HG03045 (cell line): ENCODE data around the gene TSPAN7.

ENCODE experiments used
- ATAC-seq: cut with Tn5 transposase; IDR thresholded peaks from one replicate; pipeline ENCODE4 v1.9.1; 2021; ENCODE audit warnings: mild to moderate bottlenecking, moderate library complexity; ENCODE audit not compliant: unreplicated experiment

The TSPAN7 gene

GRCh38 chrX:38594434-38594833 lies 33.1 kb downstream of the TSPAN7 start:
- ATAC-seq: no peak

GRCh38 chrX:38595801-38596200 lies 34.5 kb downstream of the TSPAN7 start:
- no peak for ATAC-seq

GRCh38 chrX:38596939-38597338 lies 35.6 kb downstream of the TSPAN7 start:
- ATAC-seq: no peak

GRCh38 chrX:38599796-38600755 lies 38.7 kb downstream of the TSPAN7 start:
- ATAC-seq: no peak

GRCh38 chrX:38601866-38602265 lies 40.5 kb downstream of the TSPAN7 start:
- ATAC-seq: no peak

GRCh38 chrX:38606821-38607220 lies 45.5 kb downstream of the TSPAN7 start:
- no peak for ATAC-seq

GRCh38 chrX:38607976-38608375 lies 46.6 kb downstream of the TSPAN7 start:
- ATAC-seq: no peak

GRCh38 chrX:38610849-38611248 lies 49.5 kb downstream of the TSPAN7 start:
- ATAC-seq: no peak

GRCh38 chrX:38612281-38612680 lies 50.9 kb downstream of the TSPAN7 start:
- no peak for ATAC-seq

- ATAC-seq: no peak
These were observed 53.1 kb downstream of the TSPAN7 start for GRCh38 chrX:38614485-38614884.

GRCh38 chrX:38616904-38617303 lies 55.6 kb downstream of the TSPAN7 start:
- ATAC-seq: no peak

- ATAC-seq: no peak
These were observed 56.8 kb downstream of the TSPAN7 start for GRCh38 chrX:38618180-38618579.

- ATAC-seq: no peak
These were observed 59.3 kb downstream of the TSPAN7 start for GRCh38 chrX:38620623-38621022.

- no peak for ATAC-seq
These were observed 65.0 kb downstream of the TSPAN7 start for GRCh38 chrX:38626296-38626695.

GRCh38 chrX:38627683-38628082 lies 66.3 kb downstream of the TSPAN7 start:
- ATAC-seq: no peak

- ATAC-seq: no peak
These were observed 67.2 kb downstream of the TSPAN7 start for GRCh38 chrX:38628587-38628986.

- ATAC-seq: no peak
These were observed 71.2 kb downstream of the TSPAN7 start for GRCh38 chrX:38632516-38632915.

- no peak for ATAC-seq
These were observed 73.3 kb downstream of the TSPAN7 start for GRCh38 chrX:38634665-38635064.

GRCh38 chrX:38636949-38637819 lies 75.8 kb downstream of the TSPAN7 start:
- ATAC-seq: no peak

- ATAC-seq: no peak
These were observed 77.7 kb downstream of the TSPAN7 start for GRCh38 chrX:38638952-38639529.

- no peak for ATAC-seq
These were observed 78.4 kb downstream of the TSPAN7 start for GRCh38 chrX:38639730-38640129.
